GM19463 (cell line): ENCODE measurements around the gene HDAC10.

Source experiments
- ATAC-seq: cut with Tn5 transposase; IDR thresholded peaks from one replicate; pipeline ENCODE4 v1.9.1; 2021; ENCODE audit warnings: mild to moderate bottlenecking, moderate library complexity; ENCODE audit not compliant: unreplicated experiment

The HDAC10 gene

GRCh38 chr22:50219800-50220602 lies 31.1 kb downstream of the HDAC10 start:
- ATAC-seq = no peak

DNA sequence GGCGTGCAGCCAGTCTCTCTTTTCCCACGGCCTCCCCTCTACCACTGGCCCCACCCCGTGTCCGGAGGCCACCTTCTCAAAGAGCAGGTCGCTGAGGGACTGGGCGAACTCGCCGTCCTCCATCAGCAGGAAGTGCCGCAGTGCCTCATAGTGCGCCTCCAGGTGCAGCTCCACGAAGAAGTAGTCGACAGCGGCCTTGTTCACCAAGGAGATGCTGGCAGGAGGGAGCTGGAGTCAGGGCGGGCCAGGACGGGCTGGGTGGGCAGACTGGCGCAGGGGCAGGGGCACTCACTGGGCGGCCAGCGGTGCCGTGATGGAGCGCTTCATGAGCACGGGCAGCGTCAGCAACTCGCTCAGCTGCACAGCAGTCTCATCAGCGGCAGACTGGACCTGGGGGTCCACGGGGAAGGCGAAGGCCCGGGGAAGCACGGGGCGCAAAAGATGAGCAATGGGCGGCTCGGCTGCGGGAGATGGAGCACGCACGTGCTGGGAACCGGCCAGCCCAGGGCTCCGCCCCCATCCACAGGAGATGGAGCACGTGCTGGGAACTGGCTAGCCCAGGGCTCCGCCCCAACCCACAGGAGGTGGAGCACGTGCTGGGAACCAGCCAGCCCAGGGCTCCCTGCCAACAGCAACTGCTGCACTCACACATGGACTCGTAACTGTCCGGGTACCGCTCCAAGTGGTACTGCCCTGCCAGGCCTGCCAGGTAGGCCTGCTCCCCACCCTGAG lies 31.9 kb downstream of the HDAC10 start:
- no peak for ATAC-seq

DNA sequence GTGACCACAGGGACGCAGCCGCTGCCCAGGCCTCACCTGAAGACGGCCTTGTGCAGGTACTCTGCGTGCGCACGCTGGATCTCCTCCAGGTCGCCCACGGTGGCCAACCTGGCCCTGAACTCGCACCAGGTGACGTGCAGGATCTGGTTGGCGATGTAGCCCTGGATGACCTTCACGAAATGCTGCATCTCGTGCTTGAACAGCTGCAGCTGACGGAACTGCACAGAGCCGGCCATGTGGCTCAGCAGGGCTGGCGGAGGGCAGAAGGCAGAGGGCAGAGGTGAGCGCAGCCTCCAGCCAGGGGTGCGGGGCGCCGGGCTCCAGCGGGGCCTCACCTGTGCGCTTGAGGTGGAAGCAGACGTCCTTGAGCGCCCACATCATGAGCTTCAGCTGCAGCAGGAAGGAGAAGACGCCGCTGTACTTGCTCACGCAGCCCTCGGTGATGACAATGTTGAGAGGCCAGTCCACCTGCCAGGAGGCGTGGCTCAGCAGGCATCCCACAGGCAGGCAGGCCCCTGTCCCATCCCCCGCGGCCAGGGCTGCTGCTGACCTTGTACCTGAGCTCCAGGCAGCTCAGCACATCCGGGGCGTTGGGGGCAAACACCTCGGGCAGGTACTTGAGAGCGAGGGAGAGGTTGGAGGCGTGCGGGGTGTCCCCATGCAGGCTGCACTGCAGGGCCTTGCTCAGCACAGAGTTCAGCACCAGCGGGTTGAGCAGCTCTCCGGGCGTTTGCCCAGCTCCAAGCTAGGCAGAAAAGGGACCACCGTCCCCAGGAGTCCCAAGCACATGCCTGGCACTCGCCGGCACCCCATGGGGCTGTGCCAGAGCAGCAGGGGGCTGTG lies 32.7 kb downstream of the HDAC10 start:
- ATAC-seq = no peak

DNA sequence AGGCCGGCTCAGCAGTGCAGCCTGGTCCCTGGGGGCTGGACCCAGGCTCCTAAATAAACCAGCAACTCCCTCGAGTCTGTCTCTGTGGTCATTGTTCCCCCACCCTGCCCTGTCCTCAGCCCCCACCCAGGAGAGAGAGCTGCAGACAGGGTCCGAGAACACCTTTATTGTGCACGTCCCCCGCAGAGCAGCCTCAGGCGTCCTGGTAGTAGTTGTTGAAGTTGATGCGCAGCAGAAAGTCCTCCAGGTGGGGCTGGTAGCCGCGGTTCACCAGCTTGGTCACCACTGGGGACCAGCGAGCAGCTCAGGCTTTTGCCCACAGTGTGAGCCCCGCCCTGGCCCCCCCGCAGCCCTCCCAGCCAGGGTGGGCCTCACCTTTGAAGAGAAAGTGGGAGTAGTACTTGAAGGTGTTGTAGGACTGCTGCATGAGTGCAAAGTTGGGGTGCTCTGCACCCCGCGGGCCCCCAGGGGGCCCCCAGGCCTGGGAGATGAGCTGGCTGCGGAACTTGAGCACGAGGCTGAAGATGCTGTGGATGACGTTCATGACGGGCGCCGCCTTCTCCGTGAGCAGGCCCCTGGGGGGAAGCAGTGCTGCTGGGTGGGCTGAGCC lies 33.4 kb downstream of the HDAC10 start:
- no peak for ATAC-seq

- ATAC-seq = no peak
Measured at GRCh38 chr22:50216684-50217520, 34.2 kb downstream of the HDAC10 start.

DNA sequence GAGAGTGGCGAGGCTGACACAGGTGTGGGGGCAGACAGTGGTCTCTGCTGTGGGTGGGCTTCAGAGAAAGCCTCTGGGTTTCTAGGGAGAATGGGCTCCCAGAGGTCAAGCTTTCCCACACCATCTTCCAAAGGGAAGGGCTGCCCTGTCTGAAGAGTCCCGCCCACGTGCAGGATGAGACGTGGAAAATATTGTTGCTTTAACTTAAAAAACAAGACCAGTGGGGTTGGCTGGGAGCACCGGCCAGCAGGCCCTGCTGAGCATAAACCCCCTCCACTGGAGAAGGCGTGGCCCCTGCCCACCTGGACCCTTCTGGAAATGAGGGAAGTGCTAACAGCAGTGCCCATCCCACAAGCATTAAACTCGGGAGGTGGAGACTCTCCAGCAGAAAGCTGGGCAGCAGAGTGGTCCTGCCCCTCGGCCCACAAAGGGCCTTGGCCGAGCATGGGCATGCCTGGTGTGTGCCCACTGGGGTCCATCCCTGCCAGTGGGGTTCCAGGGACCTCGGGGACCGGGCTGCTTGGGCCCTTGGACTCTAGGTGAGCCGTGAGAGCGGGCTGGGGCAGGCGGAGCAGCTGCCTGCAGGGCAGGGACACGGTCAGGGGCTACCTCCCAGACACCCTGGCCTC lies 34.9 kb downstream of the HDAC10 start:
- ATAC-seq = no peak

DNA sequence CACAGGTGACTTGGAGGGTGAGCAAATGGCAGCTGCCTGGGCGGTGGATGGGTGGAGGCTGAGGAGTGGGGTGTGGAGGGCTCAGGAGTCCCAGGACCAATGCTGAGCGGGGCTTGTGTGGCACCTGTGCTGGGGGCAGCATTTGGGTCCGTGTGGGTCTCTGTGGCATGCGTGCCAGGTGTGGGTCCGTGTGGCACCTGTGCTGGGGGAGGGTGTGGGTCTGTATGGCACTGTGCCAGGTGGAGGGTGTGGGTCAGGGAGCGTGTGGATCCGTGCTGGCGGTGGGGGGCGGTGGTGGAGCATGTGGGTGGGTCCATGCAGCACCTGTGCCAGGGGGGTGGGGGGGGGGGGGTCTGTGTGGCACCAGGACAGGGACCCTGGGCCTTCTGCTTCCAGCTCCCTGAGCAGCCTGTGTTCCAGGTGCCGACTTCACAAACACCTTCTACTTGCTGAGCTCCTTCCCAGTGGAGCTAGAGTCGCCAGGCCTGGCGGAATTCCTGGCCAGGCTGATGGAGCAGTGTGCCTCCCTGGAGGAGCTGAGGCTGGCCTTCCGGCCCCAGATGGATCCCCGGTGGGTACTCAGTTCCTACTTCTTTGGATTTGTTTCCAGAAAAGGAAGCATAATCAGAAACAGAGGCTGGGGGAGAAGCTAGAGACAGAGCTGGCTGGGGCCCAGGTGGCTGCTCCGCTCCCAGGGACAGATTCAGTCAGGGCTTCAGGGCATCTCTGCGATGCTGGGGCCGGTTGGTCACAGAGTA lies 35.6 kb downstream of the HDAC10 start:
- ATAC-seq = no peak

GRCh38 chr22:50213263-50213662 lies 37.8 kb downstream of the HDAC10 start:
- no peak for ATAC-seq

- no peak for ATAC-seq
Measured at GRCh38 chr22:50211147-50211546, 39.9 kb downstream of the HDAC10 start.

- no peak for ATAC-seq
Measured at GRCh38 chr22:50210378-50211139, 40.5 kb downstream of the HDAC10 start.

DNA sequence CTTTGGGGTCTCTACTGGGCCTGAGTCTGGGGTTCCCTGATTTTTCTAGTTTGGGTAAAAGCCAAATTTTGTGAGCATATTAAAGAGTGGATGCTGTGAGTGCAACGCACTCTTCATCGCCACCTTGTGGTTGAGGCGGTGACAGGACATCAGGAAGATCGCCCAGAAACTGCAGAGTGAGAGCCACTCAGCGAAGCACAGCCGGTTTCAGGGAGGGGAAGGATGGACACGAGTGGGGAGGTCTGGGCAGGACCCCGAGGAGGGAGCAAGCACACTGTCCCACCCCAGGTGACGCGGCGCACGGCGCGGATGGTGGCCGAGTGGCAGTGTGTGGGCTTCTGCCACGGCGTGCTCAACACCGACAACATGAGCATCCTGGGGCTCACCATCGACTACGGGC lies 41.2 kb downstream of the HDAC10 start:
- no peak for ATAC-seq

GRCh38 chr22:50208939-50209892 lies 41.8 kb downstream of the HDAC10 start:
- no peak for ATAC-seq

- ATAC-seq = no peak
Measured at GRCh38 chr22:50208430-50208938, 42.6 kb downstream of the HDAC10 start.

DNA sequence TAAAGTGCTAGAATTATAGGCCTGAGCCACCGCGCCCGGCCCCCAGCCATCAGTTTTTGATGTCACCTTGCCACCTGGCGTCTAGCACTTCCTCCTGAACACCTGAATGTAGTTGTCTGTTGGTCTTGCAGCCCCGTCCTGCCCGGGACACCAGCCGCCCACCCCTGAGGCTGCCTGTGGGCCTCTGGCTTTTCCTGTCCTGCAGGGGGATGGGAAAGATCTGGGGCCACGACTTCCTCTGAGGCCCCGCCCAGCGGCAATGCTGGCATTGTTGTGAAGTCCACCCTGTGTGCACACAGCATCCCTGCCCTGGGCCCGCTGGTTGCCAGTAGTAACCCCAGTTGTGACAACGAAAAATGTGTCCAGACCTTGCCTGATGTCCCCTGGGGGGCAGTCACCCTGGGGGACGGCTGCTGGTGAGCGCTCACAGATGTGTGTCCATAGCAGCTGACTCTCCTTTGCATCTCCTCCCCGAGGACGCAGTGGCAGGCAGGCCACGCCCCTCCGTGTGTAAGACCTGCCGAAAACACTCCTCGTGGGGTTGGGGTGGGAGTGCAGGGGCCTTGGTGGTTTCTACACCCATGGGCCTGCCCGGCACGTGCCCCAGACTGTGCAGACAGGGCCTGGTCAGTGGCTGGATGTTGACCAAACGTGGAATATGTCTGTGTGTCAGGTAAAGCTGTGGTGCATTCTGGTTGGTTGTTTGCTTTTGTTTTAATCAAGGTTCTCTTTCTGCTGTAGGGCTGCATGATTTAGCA lies 43.5 kb downstream of the HDAC10 start:
- no peak for ATAC-seq

DNA sequence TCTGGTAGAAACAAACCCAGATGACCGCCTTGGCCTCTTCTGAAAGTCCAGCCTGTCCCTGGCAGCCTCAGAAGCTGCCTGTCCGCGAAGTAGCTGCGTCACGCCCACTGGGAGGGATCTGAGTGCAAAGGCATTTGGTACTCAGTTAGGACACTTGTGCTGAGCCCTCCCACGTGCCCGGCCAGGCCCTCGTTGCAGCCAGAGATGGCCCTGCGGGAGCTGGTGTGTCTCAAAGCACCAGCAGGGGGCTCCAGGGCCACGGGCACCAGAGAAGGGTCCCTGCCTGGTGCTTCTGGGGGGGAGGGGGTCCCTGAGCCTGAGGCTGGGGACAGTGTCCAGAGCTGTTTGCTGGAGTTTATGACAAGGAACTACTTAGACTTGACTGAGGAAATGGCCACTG lies 44.5 kb downstream of the HDAC10 start:
- ATAC-seq = no peak
